Neural cell (in vitro differentiated cells): Measurements from ENCODE around the gene LRRN3. TPM values are rescaled to one million over a fixed set of nuclear protein-coding genes. Genes with fewer than 3 reads are reported as not detected.

ENCODE experiments used
- H2AFZ ChIP-seq: fragments of 200-600, 300-800 bp; sonication (generic), shearing (Covaris generic); 2 replicates; pipeline ENCODE4 v1.6.0; 2014; ENCODE audit warnings: low read depth, mild to moderate bottlenecking, antibody characterized with exemption, low read length, moderate library complexity
- H3F3A ChIP-seq: fragments of 200-600 bp; shearing (Covaris generic); 2 replicates; pipeline ENCODE4 v1.6.1; 2016; ENCODE audit warnings: mild to moderate bottlenecking, moderate library complexity, mixed read lengths, antibody characterized with exemption, low read length; ENCODE audit not compliant: insufficient read depth, poor library complexity, severe bottlenecking
- H3K27ac ChIP-seq: fragments of 200-600, 300-800 bp; sonication (generic), shearing (Covaris generic); 2 replicates; pipeline ENCODE4 v1.5.1; 2014; ENCODE audit warnings: mild to moderate bottlenecking, low read length, moderate library complexity
- H3K27me3 ChIP-seq: fragments of 300-800, 200-600 bp; sonication (generic), shearing (Covaris generic); 2 replicates; pipeline ENCODE4 v1.6.0; 2014; ENCODE audit warnings: mild to moderate bottlenecking, low read depth, low read length, moderate library complexity; ENCODE audit not compliant: insufficient read depth
- H3K36me3 ChIP-seq: fragments of 300-800, 200-600 bp; sonication (generic), shearing (Covaris generic); 2 replicates; pipeline ENCODE4 v1.5.1; 2014; ENCODE audit warnings: mild to moderate bottlenecking, antibody characterized with exemption, low read length, moderate library complexity; ENCODE audit not compliant: insufficient read depth
- H3K4me2 ChIP-seq: fragments of 300-800, 200-600 bp; sonication (generic), shearing (Covaris generic); 2 replicates; pipeline ENCODE4 v1.6.0; 2014; ENCODE audit warnings: mild to moderate bottlenecking, low read length
- H3K4me3 ChIP-seq: fragments of 300-800, 200-600 bp; sonication (generic), shearing (Covaris generic); 2 replicates; pipeline ENCODE4 v1.5.1; 2014; ENCODE audit warnings: mild to moderate bottlenecking, low read length, moderate library complexity
- H3K79me2 ChIP-seq: fragments of 200-600 bp; shearing (Covaris generic); replicated peaks from 2 replicates; pipeline ENCODE4 v1.6.0; 2014; ENCODE audit warnings: mild to moderate bottlenecking, low read length, moderate library complexity; ENCODE audit not compliant: insufficient read depth
- H3K9ac ChIP-seq: fragments of 300-800, 200-600 bp; sonication (generic), shearing (Covaris generic); 2 replicates; pipeline ENCODE4 v1.6.1; 2016; ENCODE audit warnings: mild to moderate bottlenecking, low read length, mixed read lengths
- H3K9me2 ChIP-seq: fragments of 200-600 bp; shearing (Covaris generic); 2 replicates; pipeline ENCODE4 v1.6.1; 2016; ENCODE audit warnings: mild to moderate bottlenecking, low read length, mixed read lengths; ENCODE audit not compliant: insufficient read depth
- H3K9me3 ChIP-seq: fragments of 200-600, 300-800 bp; sonication (generic), shearing (Covaris generic); 2 replicates; pipeline ENCODE4 v1.6.1; 2016; ENCODE audit warnings: mild to moderate bottlenecking, mixed run types, low read length, moderate library complexity, mixed read lengths
- H4K20me1 ChIP-seq: fragments of 200-600 bp; shearing (Covaris generic); 2 replicates; pipeline ENCODE4 v1.6.1; 2016; ENCODE audit warnings: mild to moderate bottlenecking, mixed run types; ENCODE audit not compliant: insufficient read depth
- CTCF ChIP-seq: fragments of 450-650 bp; IDR thresholded peaks from 2 replicates; pipeline ENCODE4 v1.5.1; 2014; ENCODE audit warnings: antibody characterized with exemption, mild to moderate bottlenecking, moderate library complexity; ENCODE audit not compliant: poor library complexity, severe bottlenecking
- EP300 ChIP-seq: fragments of 450-650 bp; conservative IDR thresholded peaks from 2 replicates; pipeline ENCODE4 v1.6.1; 2014; ENCODE audit warnings: antibody characterized with exemption, mild to moderate bottlenecking, moderate library complexity; ENCODE audit not compliant: poor library complexity, severe bottlenecking
- EZH2 ChIP-seq: fragments of 200-600, 300-800 bp; shearing (Covaris generic), sonication (generic); IDR thresholded peaks from 2 replicates; pipeline ENCODE4 v1.6.1; 2014; ENCODE audit warnings: antibody characterized with exemption, low read length, borderline replicate concordance, mild to moderate bottlenecking; ENCODE audit not compliant: insufficient read depth, poor library complexity, severe bottlenecking
- MXI1 ChIP-seq: fragments of 450-650 bp; conservative IDR thresholded peaks from 2 replicates; pipeline ENCODE4 v1.6.1; 2014; ENCODE audit warnings: antibody characterized with exemption, mild to moderate bottlenecking; ENCODE audit not compliant: poor library complexity, severe bottlenecking
- POLR2AphosphoS5 ChIP-seq: IDR thresholded peaks from 2 replicates; pipeline ENCODE4 v1.6.1; 2012
- RAD21 ChIP-seq: fragments of 450-650 bp; conservative IDR thresholded peaks from 2 replicates; pipeline ENCODE4 v1.6.1; 2014; ENCODE audit warnings: antibody characterized with exemption, mild to moderate bottlenecking, moderate library complexity
- REST ChIP-seq: IDR thresholded peaks from 2 replicates; pipeline ENCODE4 v1.6.1; 2012; ENCODE audit warnings: borderline replicate concordance
- SMC3 ChIP-seq: fragments of 450-650 bp; conservative IDR thresholded peaks from 2 replicates; pipeline ENCODE4 v1.6.1; 2014; ENCODE audit warnings: antibody characterized with exemption, mild to moderate bottlenecking, moderate library complexity; ENCODE audit not compliant: poor library complexity
- TAF1 ChIP-seq: IDR thresholded peaks from 2 replicates; pipeline ENCODE4 v1.6.1; 2012; ENCODE audit warnings: low read depth
- polyA minus RNA-seq: library from RNA; depleted of rRNA, polyadenylated mRNA; stranded (reverse); fragments of >200 nt; gene quantifications from 2 replicates; pipeline ENCODE4 v1.2.3, GENCODE V29; 2014
- polyA plus RNA-seq: library from polyadenylated mRNA; depleted of rRNA; stranded (reverse); fragments of >200 nt; gene quantifications from 2 replicates; pipeline ENCODE4 v1.2.3, GENCODE V29; 2014

Gene LRRN3
- 119 and 138 TPM in 2 replicates for polyA plus RNA-seq
- polyA minus RNA-seq, result 212 and 227 TPM in 2 replicates

DNA sequence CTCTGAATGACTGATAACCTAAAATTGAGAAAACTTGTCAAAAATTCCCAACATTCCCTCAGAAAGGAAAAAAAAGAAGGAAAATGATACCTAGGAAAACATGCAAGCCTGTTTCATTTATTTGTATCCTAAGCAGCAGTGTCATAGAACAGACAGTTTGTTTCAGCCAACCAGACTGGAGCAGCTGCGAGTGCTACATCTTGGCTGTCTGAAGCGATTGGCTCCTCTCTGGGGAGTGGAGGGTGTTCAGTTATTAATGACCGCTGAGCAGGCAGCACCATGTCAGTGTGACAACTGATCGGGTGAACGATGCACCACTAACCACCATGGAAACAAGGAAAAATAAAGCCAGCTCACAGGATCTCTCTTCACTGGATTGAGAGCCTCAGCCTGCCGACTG lies at the start of gene LRRN3:
TSS of gene LRRN3 (plus strand) at position 282 of the 400 bp plus-strand sequence. CDS start 31,646 bp downstream, outside the sequence.
- peak within 1 kb of the TSS; percentile 43 for H2AFZ ChIP-seq
- H3K79me2 ChIP-seq, result peaks cover 48% of the 10 kb centered on the region

DNA sequence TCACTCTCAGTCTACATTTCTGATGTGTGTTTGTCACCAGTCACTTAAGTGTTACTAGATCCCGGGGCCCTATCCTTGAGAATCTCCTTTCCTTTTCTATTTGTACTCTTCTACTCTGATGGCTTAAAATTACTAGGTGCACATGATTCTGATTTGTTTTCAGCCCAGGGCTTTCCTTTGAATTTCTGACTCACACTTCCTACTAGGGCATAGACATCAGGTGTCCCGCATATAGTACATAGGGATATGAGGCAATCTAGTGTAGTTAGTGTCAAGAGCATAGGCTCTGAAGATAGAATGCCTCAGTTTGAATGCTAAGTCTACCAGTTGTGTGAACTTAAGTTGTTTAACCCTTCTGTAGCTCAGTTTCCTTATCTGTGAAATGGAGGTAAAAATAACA lies 49.4 kb upstream of the LRRN3 start:
- Histone ChIP-seq H3K27ac (no peak overlapping the region), H3K27me3 (no peaks in the 10 kb centered on the region), H3F3A (no peaks in the 10 kb centered on the region), H3K4me3 (no peak overlapping the region), H3K36me3 (no peaks in the 10 kb centered on the region), H3K9me2 (no peaks in the 10 kb centered on the region), H3K9ac (no peak overlapping the region), H4K20me1 (no peaks in the 10 kb centered on the region), H3K79me2 (no peaks in the 10 kb centered on the region), H2AFZ (no peak overlapping the region), H3K9me3 (no peaks in the 10 kb centered on the region), H3K4me2 (no peak overlapping the region)
- no peak for TF ChIP-seq CTCF
- TF ChIP-seq EZH2, result no peak
- no peak for TF ChIP-seq POLR2AphosphoS5
- TF ChIP-seq EP300, result no peak
- no peak for TF ChIP-seq SMC3

More for the DNA sequence above, at the start of gene LRRN3:
- Histone ChIP-seq H3K27me3 (no peaks in the 10 kb centered on the region), H3K9me2 (no peaks in the 10 kb centered on the region), H3K4me3 (peak within 1 kb of the TSS; percentile 72), H3K9me3 (no peaks in the 10 kb centered on the region), H3K4me2 (peak within 1 kb of the TSS; percentile 79), H3K9ac (peak within 1 kb of the TSS; percentile 84), H4K20me1 (no peaks in the 10 kb centered on the region), H3K36me3 (no peaks in the 10 kb centered on the region), H3F3A (no peaks in the 10 kb centered on the region), H3K27ac (peak within 1 kb of the TSS; percentile 94)
- TF ChIP-seq SMC3, result peak; percentile 21
- peak; percentile 91 for TF ChIP-seq POLR2AphosphoS5
- TF ChIP-seq CTCF, result no peak
- TF ChIP-seq EZH2, result no peak
- peak; percentile 87 for TF ChIP-seq EP300
- TF ChIP-seq REST, result peak; percentile 99
- TF ChIP-seq RAD21, result peak; percentile 48
- TF ChIP-seq MXI1, result no peak
- TF ChIP-seq TAF1, result peak; percentile 87
